NCI-H524 treated with DMSO at 0.1 percent for 48 hours (cell line): ENCODE results near the gene YTHDF2.
"Not testable (repeated sequence)": the region's sequence is repeated elsewhere in the genome, so short reads cannot be mapped to it uniquely, and the experiment has no call there.

Source experiments
- DNase-seq: peaks from one replicate; lab custom pipeline; 2025; lab: John Stamatoyannopoulos, UW

The YTHDF2 gene

DNA sequence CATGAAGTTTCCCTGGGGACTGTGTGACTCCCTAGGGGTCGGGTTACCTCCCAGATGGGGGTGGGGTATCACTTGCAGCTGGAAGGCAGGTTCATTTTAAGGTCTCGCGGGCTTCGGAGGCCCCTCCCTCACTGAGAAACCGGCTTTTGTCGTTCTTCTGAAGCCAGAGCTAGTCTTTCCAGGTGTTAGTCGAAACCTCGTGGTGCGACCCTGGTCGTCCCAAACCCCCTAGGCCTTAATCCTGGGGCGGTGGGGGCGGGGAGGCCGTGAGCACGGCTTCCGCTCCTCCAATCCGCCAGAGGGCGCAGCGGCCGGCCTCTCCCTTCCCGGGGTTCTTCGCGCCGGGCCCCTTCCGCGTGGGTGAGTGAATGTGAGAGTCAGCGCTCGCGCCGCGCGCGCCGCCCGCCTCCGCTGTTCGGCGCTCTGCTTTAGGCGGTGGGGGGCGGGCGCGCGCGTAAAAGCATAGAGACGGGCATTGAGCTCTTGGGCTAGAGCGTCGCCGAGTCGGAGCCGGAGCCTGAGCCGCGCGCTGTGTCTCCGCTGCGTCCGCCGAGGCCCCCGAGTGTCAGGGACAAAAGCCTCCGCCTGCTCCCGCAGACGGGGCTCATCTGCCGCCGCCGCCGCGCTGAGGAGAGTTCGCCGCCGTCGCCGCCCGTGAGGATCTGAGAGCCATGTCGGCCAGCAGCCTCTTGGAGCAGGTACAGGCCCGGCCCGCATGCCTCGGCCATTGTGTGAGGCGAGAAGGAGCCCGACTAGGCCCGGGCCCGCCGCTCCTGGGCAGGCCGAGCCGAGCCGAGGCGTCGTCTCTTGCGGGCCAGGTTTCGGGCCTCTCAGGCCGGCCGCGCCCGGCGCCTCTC is at the start of gene YTHDF2:
Gene YTHDF2, plus strand, starts transcription at position 491 of the 857 bp plus-strand sequence. Its CDS starts 181 bp downstream, at position 672.
- DNase-seq, result peak; percentile 80

- DNase-seq, result not testable (repeated sequence)
Measured at GRCh38 chr1:28691627-28692026, 45.1 kb upstream of the YTHDF2 start.

DNA sequence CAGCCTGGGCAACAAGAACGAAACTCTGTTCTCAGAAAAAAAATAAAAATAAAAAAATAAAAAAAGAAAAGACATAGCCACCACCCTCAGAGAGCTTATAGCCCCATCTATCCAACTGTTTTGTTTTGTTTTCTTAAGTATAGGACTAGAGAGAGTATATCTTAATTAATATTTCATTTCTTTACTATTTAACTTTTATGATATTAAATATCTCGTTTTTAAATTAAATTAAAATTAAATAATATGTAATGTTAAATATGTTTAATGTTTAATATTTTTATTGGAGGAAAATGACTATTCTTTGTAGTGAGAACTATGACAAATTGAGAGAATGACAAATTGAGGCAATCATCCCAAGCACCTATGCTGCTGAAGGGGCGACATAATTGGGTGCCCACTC is 33.1 kb upstream of the YTHDF2 start:
- no peak for DNase-seq

DNA sequence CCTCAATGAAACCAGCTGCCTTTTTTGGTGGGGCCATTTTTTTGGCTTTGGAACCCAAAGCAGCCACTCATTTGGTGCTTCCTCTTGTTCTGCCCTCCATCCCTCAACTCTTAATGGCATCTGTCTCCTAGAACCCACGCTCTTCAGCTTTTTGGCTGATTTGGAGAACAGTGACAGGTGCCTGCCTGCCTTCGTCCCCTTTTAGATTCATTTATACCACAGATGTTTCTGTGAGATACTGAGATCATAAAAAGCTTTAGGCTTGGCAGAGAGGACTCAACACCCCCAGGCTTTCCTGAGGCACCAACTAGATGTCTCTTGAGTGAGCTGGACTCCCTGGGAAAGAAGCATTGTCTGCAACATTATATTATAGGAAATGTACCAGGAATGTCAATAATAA is 20.4 kb upstream of the YTHDF2 start:
- no peak for DNase-seq

DNA sequence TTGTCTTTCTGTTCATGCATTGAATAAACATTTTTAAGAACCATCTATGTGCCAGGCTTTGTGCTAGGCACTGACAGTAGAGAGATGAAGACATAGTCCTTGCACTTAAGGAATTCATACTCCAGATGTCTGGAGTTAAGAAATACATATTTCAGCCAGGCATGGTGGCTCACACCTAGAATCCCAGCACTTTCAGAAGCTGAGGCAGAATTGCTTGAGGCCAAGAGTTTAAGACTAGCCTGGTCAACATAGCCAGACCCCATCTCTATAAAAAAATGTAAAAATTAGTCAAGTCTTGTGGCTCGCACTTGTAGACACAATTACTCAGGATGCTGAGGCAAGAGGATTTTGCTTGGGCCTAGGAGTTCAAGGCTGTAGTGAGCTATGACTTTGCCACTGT is 18.6 kb upstream of the YTHDF2 start:
- DNase-seq, result no peak

GRCh38 chr1:28718586-28719331 is 18.0 kb upstream of the YTHDF2 start:
- no peak for DNase-seq

DNA sequence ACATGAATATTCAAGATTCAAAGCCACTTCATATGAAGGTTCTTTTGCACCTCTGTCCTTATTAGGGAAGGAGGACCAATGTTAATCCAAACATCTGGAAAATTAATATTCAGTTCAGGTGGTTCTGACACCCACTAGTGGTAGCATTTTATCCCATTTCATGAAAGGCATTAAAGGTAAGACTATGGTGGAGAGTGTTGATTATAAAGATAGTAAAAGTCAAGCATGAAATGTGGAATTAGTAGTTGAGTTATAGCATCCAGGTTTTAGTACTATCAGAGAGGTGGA is 17.5 kb upstream of the YTHDF2 start:
- DNase-seq, result no peak

- DNase-seq, result no peak
Measured at GRCh38 chr1:28720376-28720775, 16.4 kb upstream of the YTHDF2 start.

- DNase-seq, result not testable (repeated sequence)
Measured at GRCh38 chr1:28721927-28722326, 14.8 kb upstream of the YTHDF2 start.

DNA sequence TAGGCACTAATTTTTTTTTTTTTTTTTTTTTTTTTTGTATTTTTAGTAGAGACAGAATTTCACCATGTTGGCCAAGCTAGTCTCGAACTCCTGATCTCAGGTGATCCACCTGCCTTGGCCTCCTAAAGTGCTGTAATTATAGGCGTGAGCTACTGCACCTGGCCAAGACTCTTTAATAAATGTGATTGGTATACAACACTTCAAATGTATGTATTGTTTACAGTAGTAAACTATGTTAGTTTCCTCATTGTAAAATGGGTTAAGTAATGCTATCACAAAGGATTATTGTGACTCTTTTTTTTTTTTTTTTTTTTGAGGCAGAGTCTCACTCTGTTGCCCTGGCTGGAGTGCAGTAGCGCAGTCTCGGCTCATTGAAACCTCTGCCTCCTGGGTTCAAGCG is 11.4 kb upstream of the YTHDF2 start:
- DNase-seq, result not testable (repeated sequence)

- DNase-seq, result no peak
Measured at GRCh38 chr1:28735961-28736449, 735 bp upstream of the YTHDF2 start.

DNA sequence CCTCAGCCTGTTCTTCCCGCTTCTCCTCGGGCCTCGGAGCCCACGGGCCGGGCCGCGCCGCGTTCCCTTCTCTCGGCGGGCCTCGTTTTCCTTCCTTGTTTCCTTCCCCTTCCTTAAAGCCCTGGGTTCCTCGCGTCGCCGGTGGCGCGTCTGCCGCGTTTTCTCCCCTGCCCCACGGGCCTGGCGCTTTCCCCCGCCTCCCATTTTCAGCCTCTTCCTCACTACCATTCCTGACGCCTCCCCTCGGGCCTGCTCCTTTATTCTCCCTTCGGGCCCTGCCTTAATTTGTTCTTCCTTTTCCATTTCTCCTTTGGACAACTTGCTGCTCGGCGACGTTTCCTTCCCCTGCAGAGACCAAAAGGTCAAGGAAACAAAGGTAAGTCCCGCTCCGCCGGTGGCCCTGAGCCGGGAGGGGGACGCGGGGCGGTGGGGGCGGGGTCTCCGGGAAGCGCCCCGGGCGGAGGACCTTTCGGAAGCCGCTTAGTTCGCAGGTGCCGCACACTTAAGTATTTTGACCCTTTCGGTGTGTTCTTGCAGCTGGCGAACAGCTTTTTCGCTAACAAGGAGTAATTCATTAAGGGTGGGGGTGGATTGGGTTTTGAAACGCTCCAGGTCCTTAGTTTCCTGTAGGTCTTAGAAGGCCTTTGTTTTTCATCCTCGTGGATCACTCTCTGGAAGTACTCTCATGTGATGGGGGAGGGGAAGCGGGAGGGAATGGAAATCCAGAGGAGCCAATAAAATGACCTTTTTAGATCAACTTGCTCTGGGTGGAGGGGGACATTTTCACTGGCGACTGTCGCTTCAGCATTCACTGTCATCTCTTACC is 780 bp downstream of the YTHDF2 start:
- no peak for DNase-seq

GRCh38 chr1:28740118-28740517 is 3.4 kb downstream of the YTHDF2 start:
- DNase-seq, result no peak

GRCh38 chr1:28744184-28744583 is 7.4 kb downstream of the YTHDF2 start:
- DNase-seq, result no peak

DNA sequence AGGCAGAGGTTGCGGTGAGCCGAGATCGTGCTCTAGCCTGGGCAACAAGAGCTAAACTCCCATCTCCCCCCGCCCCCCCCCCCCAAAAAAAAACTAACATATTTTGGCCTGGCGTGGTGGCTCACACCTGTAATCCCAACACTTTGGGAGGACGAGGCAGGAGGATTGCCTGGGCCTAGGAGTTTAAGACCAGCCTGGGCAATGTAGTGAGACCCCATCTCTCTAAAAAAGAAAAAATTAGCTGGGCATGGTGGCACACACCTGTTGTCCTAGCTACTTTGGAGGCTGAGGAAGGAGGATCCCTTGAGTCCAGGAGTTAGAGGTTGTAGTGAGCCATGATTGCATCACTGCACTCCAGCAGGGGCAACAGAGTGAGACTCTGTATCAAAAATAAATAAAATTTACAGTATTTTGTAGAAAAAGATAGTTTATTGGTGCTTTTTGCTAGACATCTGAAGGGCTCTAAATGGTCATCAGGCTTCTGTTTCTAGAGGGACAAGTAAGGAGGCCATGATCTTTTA is 9.0 kb downstream of the YTHDF2 start:
- no peak for DNase-seq

- DNase-seq, result no peak
Measured at GRCh38 chr1:28750330-28750729, 13.6 kb downstream of the YTHDF2 start.

DNA sequence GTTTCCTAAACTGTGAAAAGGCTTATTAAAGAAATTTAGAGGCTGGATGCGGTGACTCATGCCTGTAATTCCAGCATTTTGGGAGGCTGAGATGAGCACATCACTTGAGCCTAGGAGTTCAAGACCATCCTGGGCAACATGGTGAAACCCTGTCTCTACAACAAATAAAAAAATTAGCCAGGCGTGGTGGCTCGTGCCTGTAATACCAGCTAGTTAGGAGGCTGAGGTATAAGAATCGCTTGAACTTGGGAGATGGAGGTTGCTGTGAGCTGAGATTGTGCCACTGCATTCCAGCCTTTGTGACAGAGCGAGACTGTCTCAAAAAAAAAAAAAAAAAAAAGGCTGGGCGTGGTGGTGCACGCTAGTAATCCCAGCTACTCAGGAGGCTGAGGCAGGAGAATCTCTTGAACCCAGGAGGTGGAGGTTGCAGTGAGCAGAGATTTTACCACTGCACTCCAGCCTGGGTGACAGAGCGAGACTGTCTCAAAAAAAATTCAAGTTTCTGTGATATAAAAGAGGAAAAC is 14.1 kb downstream of the YTHDF2 start:
- DNase-seq, result not testable (repeated sequence)

DNA sequence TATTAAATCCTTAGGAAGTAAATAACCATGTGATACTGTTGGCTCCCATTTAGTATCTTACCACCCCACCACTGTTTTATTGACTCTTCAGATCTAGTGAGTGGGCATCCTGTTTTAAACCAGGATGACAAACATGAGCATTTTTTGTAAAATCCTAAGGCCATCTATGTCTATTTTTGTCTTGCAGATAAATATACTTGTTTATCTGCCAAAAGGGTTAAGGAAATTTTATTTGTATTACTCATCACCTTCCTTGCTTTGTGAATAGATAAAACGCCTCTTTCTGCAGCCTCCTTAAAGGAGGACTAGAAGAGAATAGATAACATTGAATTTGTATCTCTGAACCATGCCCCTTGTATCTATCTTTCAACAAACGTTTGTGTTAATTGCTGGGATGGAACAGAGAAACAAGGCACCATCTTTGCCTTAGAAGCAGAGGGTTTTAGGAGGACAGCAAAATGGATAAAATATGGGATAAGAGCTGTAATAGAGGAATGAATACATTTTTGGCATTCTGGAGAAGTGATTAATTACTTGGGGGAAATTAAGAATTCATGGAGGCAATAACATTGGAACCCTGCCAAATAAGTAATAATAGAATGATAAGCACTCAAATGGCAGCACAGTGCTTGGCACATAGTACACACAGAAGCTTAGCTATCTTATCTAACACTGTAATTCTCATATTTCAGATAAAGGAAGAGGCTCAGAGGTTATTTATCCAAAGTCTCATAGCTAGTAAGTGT is 14.7 kb downstream of the YTHDF2 start:
- no peak for DNase-seq

DNA sequence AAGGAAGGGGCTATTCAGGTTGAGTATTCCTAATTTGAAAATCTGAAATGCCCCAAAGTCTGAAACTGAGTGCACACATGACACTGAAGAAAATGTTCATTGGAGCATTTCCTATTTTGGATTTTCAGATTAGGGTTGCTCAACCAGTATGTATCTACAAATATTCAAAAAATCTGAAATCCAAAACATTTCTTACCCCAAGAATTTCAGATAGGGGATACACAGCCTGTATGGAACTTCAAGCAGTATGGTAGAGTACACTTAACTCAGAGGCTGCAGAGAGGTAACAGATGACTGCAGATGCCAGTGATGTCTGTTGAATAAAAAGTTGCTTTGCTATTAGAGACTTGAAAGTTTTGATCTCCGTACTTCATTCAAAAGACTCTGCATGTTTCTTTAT is 19.0 kb downstream of the YTHDF2 start:
- DNase-seq, result no peak

GRCh38 chr1:28756846-28757245 is 20.1 kb downstream of the YTHDF2 start:
- DNase-seq, result no peak

DNA sequence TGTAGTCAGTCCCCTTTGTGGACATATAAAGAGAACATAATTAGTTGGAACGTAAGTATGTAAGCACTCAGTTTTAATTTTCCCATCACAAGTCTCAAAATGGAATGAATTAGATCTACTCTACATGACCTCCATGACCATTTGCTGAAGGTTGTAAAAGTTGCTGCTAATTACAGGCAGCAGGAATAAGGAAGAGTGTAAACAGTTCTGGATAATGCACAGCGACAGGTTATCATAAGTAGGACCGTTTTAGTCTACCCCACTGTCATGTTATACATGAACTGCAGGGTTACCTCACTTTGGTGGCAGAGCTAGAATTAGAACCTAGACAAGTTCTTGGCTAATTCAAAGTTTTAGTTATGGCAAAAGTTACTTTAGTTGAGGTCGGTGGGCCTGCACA is 21.7 kb downstream of the YTHDF2 start:
- DNase-seq, result no peak
